ENCODE results near the gene MTCH2. TPM values are rescaled to one million over a fixed set of nuclear protein-coding genes. Genes with fewer than 3 reads are reported as not detected.

MTCH2 gene
- total RNA-seq, 2 experiments from 2014 or later = 94.8 to 138 TPM

DNA sequence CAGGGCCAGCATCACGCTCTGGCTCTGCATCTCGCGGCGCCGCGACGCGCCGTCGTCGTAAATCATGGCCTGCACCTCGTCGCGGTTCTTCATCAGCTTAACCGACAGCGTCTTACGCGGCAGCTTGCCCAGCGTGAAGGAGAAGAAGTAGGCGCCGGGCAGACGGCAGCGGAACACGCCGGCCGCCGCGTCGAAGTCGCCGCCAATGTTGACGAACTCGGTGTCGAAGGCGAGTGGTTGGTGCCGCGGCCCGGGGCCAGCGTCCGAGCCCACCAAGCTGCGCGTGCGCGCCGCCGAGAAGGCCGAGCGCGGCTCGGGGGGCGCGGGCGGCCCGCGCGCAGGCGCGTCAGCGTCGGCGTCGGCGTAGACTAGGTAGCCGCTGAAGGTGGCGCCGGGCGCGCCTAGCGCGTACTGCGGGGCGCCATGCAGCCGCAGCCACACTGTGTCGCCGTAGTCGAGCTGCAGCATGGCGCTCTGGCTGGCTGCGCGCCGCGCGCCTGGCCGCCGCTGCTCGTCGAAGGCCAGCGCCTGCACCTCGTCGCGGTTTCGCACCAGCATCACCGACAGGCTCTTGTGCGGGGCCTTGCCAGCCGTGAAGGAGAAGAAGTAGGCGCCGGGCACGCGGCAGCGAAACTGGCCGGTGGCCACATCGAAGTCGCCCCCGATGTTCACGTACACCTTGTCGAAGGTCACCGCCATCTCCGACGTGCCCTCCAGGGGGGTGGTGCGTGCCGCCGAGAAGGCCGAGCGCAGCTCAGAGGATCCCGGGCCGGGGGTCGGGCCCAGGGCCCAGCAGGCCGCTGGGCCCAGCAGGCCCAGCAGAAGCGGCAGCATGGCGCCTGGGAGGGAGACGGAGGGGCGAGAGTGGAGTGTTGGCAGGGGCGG is 52.1 kb downstream of the MTCH2 start:
- Mint-ChIP-seq H3K27ac (no peak overlapping the region), H3K4me3 (no peak overlapping the region), H3K36me3 (ENCODE audit: low read depth) (peaks cover 2% of the 10 kb centered on the region), H3K9me3 (ENCODE audit: low read depth) (no peaks in the 10 kb centered on the region), H3K27me3 (peaks cover 23% of the 10 kb centered on the region), H3K4me1 (peaks cover 4% of the 10 kb centered on the region)
- POLR2A ChIA-PET = no interaction called here
- no peak for DNase-seq
- CTCF ChIA-PET = no interaction called here
- no peak for ATAC-seq
- intact Hi-C loops (cut with DNase I, micrococcal nuclease) = no loop called here

DNA sequence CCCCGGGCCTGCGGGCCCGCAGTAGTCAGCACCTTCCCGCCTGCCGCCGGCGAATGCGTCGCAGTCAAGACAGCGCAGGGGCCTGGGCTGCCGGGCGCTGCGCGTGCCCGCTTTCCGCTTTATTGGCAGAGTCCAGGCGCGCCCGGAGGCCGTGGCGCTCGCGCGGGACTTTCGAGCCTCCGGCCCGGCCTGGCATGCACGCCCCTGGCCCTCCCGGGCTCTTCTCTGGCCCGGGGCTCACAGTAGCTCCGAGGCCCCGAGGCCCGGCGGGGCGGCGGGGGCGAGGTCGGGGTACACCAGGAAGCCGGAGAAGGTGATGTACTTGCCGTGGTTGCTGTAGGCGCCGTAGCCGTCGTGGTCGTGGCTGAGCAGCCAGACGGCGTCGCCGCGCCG is 52.8 kb downstream of the MTCH2 start:
- ChIA-PET POLR2A (no interaction called here), CTCF (no interaction called here)
- Mint-ChIP-seq H3K4me1 (peaks cover 4% of the 10 kb centered on the region), H3K27ac (no peak overlapping the region), H3K4me3 (no peak overlapping the region), H3K27me3 (peaks cover 20% of the 10 kb centered on the region), H3K9me3 (ENCODE audit: low read depth) (no peaks in the 10 kb centered on the region), H3K36me3 (ENCODE audit: low read depth) (peaks cover 7% of the 10 kb centered on the region)
- DNase-seq (no peak), ATAC-seq (no peak)
- intact Hi-C loops (cut with DNase I, micrococcal nuclease) = no loop called here

- POLR2A ChIA-PET = no interaction called here
- Mint-ChIP-seq H3K27ac (no peak overlapping the region), H3K4me1 (peaks cover 4% of the 10 kb centered on the region), H3K27me3 (peaks cover 17% of the 10 kb centered on the region), H3K9me3 (ENCODE audit: low read depth) (no peaks in the 10 kb centered on the region), H3K36me3 (ENCODE audit: low read depth) (peaks cover 11% of the 10 kb centered on the region), H3K4me3 (no peak overlapping the region)
- no peak for ATAC-seq
- intact Hi-C loops (cut with DNase I, micrococcal nuclease) = no loop called here
- CTCF ChIA-PET = no interaction called here
- no peak for DNase-seq
Observed at GRCh38 chr11:47589118-47589517, 53.2 kb downstream of the MTCH2 start.

GRCh38 chr11:47587723-47588326 is 54.5 kb downstream of the MTCH2 start:
- ChIA-PET CTCF (no interaction called here), POLR2A (interaction anchor here (0.6 kb wide), 1 partner anchor 47 kb away, joined by 3 read pairs; no protein-coding TSS in a partner anchor)
- no peak for ATAC-seq
- Mint-ChIP-seq H3K27me3 (peaks cover 6% of the 10 kb centered on the region), H3K4me3 (no peak overlapping the region), H3K9me3 (ENCODE audit: low read depth) (no peaks in the 10 kb centered on the region), H3K36me3 (ENCODE audit: low read depth) (peaks cover 22% of the 10 kb centered on the region), H3K27ac (no peak overlapping the region), H3K4me1 (no peaks in the 10 kb centered on the region)
- intact Hi-C loops (cut with DNase I, micrococcal nuclease) = no loop called here
- DNase-seq = no peak

DNA sequence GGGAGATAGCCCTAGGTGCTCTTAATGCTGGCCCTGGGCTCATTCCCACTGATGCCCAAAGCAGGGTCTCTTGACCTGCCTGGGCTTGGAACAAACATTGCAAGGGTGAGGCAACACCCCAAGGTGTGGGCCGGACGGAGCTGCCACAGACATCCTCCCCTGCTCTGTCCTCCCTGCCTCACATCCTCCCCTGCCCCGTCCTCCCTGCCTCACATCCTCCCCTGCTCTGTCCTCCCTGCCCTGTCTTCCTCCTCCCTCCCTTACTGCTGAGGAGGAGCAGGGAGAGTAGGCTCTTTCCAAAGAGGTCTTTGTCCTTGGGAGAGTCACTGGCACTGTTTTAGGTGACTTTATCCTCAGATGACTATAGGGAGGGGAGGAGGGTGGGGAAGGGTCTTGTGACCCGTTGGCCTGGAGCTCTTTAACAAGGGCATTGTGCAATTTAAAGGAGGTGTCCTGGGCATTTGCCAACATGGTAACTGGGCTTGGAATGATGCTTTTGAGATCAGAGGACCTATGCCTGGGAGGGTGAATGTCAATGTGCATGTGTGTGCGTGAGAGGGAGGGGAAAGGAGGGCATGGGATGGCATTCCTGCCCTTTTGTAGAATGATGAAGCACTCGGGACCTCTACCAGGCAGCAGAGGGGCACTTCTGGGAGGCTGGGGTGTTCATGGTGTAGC is 55.2 kb downstream of the MTCH2 start:
- Mint-ChIP-seq H3K9me3 (ENCODE audit: low read depth) (no peaks in the 10 kb centered on the region), H3K27ac (no peak overlapping the region), H3K4me1 (no peaks in the 10 kb centered on the region), H3K36me3 (ENCODE audit: low read depth) (peaks cover 27% of the 10 kb centered on the region), H3K27me3 (peaks cover 3% of the 10 kb centered on the region), H3K4me3 (no peak overlapping the region)
- CTCF ChIA-PET = no interaction called here
- intact Hi-C loops (cut with DNase I, micrococcal nuclease) = no loop called here
- ATAC-seq = no peak
- POLR2A ChIA-PET = interaction anchor here (0.6 kb wide), 1 partner anchor 48 kb away, joined by 3 read pairs; no protein-coding TSS in a partner anchor
- no peak for DNase-seq

- ChIA-PET POLR2A (no interaction called here), CTCF (interaction anchor here (1.1 kb wide), 1 partner anchor 33 kb away, joined by 3 read pairs; no protein-coding TSS in a partner anchor)
- H3K4me1 Mint-ChIP-seq = no peaks in the 10 kb centered on the region
- no peak for ATAC-seq
- no peaks in the 10 kb centered on the region for H3K27me3 Mint-ChIP-seq
- H3K36me3 Mint-ChIP-seq (ENCODE audit: low read depth) = peaks cover 31% of the 10 kb centered on the region
- no peak within 1 kb of the TSS for H3K4me3 Mint-ChIP-seq
- DNase-seq = no peak
- no peaks in the 10 kb centered on the region for H3K9me3 Mint-ChIP-seq (ENCODE audit: low read depth)
- intact Hi-C loops (cut with DNase I, micrococcal nuclease) = no loop called here
- no peak within 1 kb of the TSS for H3K27ac Mint-ChIP-seq
Observed at GRCh38 chr11:47586098-47586855, 56.1 kb downstream of the MTCH2 start, which contains the start of gene FAM180B. Gene FAM180B, plus strand, starts transcription at chr11:47586678. Its CDS starts 91 bp downstream, at chr11:47586769.

- POLR2A ChIA-PET = no interaction called here
- CTCF ChIA-PET = no interaction called here
- intact Hi-C loops (cut with DNase I, micrococcal nuclease) = no loop called here
- peaks cover 39% of the 10 kb centered on the region for H3K36me3 Mint-ChIP-seq (ENCODE audit: low read depth)
- no peak overlapping the region for H3K4me3 Mint-ChIP-seq
- H3K27ac Mint-ChIP-seq = no peak overlapping the region
- H3K27me3 Mint-ChIP-seq = no peaks in the 10 kb centered on the region
- peaks cover 15% of the 10 kb centered on the region for H3K4me1 Mint-ChIP-seq
- DNase-seq (no peak), ATAC-seq (no peak)
- H3K9me3 Mint-ChIP-seq (ENCODE audit: low read depth) = no peaks in the 10 kb centered on the region
Observed at GRCh38 chr11:47583844-47584243, 58.5 kb downstream of the MTCH2 start.

- ChIA-PET CTCF (interaction anchor here (0.5 to 1.9 kb wide), 8 partner anchors 12 to 204 kb away, joined by 3 to 9 read pairs (median 4); partner anchors contain the start of gene CELF1), POLR2A (interaction anchor here (0.8 to 1.9 kb wide), 4 partner anchors 13 to 27 kb away, joined by 3 to 14 read pairs (median 6); partner anchors contain the start of gene PTPMT1)
- H3K9me3 Mint-ChIP-seq (ENCODE audit: low read depth) = no peaks in the 10 kb centered on the region
- DNase-seq (peak; percentile 92), ATAC-seq (peak; percentile 96)
- H3K27ac Mint-ChIP-seq = peak within 1 kb of the TSS; percentile 93
- H3K36me3 Mint-ChIP-seq (ENCODE audit: low read depth) = peaks cover 48% of the 10 kb centered on the region
- intact Hi-C loops (cut with DNase I, micrococcal nuclease) = loop anchor here (1.0 to 5.0 kb wide), 16 partner anchors 14 to 878 kb away; partner anchors contain the start of genes CELF1 (in 2 of the 2), MTCH2 (in 2 of the 2), ACP2 (in 1 of the 2) and ARFGAP2 (in 1 of the 2)
- H3K4me3 Mint-ChIP-seq = peak within 1 kb of the TSS; percentile 87
- no peaks in the 10 kb centered on the region for H3K27me3 Mint-ChIP-seq
- peaks cover 39% of the 10 kb centered on the region for H3K4me1 Mint-ChIP-seq
Observed at GRCh38 chr11:47578524-47579494, 63.5 kb downstream of the MTCH2 start, which contains the start of the genes KBTBD4 and NDUFS3. Gene KBTBD4, minus strand, starts transcription at chr11:47578970. Its CDS starts 19 bp downstream, at chr11:47578951. Gene NDUFS3, plus strand, starts transcription at chr11:47579074. Its CDS starts 18 bp downstream, at chr11:47579092.

GRCh38 chr11:47577460-47578041 is 64.8 kb downstream of the MTCH2 start:
- ATAC-seq (no peak), DNase-seq (no peak)
- POLR2A ChIA-PET = interaction anchor here (0.8 to 1.9 kb wide), 3 partner anchors 12 to 26 kb away, joined by 3 to 14 read pairs (median 4); partner anchors contain the start of gene PTPMT1
- peaks cover 41% of the 10 kb centered on the region for H3K4me1 Mint-ChIP-seq
- H3K27ac Mint-ChIP-seq = peak overlapping the region; percentile 93
- peaks cover 48% of the 10 kb centered on the region for H3K36me3 Mint-ChIP-seq (ENCODE audit: low read depth)
- intact Hi-C loops (cut with DNase I, micrococcal nuclease) = loop anchor here (1.0 to 5.0 kb wide), 11 partner anchors 12 to 877 kb away; partner anchors contain the start of genes ACP2 (in 1 of the 2), ARFGAP2 (in 1 of the 2), ARHGAP1 (in 1 of the 2) and CELF1 (in 1 of the 2)
- CTCF ChIA-PET = interaction anchor here (0.6 to 1.9 kb wide), 8 partner anchors 11 to 336 kb away, joined by 3 to 9 read pairs (median 4); partner anchors contain the start of gene CELF1
- peak overlapping the region; percentile 87 for H3K4me3 Mint-ChIP-seq
- H3K27me3 Mint-ChIP-seq = no peaks in the 10 kb centered on the region
- no peaks in the 10 kb centered on the region for H3K9me3 Mint-ChIP-seq (ENCODE audit: low read depth)

All from activated CD4-positive, alpha-beta T cell treated with anti-CD3 and anti-CD28 coated beads for 36 hours (primary cell).